Measurements from ENCODE around the gene MAB21L1.

DNA sequence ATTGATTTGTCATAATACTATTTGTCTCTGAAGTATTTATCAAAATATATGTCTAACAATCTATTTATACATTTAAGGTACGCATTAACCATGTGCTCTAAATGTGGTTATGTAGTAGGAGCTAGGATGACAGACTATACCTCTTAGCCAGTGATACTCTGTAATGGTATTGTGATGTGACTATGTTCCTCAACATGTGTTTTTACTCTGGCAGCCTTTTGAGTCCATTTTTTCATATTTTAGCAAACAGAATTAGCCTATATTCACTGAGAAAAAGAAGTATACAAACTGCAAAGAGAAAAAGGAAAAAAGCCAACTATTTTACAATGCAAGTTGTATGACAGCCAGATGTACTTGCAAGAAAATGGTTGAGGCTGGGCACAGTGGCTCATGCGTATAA, 26.7 kb downstream of the MAB21L1 start:
- TF ChIP-seq ZNF157 (tag by site-specific recombination; IDR thresholded peaks at IDR 0.05) (no peak), ZNF174 (tag by site-specific recombination; IDR thresholded peaks at IDR 0.05) (no peak), ZBTB7A (tag by site-specific recombination; IDR thresholded peaks at IDR 0.05; ENCODE audit: low read depth) (no peak)
- TF ChIP-seq, protein P1, sequence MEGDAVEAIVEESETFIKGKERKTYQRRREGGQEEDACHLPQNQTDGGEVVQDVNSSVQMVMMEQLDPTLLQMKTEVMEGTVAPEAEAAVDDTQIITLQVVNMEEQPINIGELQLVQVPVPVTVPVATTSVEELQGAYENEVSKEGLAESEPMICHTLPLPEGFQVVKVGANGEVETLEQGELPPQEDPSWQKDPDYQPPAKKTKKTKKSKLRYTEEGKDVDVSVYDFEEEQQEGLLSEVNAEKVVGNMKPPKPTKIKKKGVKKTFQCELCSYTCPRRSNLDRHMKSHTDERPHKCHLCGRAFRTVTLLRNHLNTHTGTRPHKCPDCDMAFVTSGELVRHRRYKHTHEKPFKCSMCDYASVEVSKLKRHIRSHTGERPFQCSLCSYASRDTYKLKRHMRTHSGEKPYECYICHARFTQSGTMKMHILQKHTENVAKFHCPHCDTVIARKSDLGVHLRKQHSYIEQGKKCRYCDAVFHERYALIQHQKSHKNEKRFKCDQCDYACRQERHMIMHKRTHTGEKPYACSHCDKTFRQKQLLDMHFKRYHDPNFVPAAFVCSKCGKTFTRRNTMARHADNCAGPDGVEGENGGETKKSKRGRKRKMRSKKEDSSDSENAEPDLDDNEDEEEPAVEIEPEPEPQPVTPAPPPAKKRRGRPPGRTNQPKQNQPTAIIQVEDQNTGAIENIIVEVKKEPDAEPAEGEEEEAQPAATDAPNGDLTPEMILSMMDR (tag by site-specific recombination; IDR thresholded peaks at IDR 0.05), result no peak
- TF ChIP-seq, protein P2, sequence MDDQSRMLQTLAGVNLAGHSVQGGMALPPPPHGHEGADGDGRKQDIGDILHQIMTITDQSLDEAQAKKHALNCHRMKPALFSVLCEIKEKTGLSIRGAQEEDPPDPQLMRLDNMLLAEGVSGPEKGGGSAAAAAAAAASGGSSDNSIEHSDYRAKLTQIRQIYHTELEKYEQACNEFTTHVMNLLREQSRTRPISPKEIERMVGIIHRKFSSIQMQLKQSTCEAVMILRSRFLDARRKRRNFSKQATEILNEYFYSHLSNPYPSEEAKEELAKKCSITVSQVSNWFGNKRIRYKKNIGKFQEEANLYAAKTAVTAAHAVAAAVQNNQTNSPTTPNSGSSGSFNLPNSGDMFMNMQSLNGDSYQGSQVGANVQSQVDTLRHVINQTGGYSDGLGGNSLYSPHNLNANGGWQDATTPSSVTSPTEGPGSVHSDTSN (CRISPR knock-in tag; IDR thresholded peaks at IDR 0.05), result no peak
- TF ChIP-seq, protein P3, sequence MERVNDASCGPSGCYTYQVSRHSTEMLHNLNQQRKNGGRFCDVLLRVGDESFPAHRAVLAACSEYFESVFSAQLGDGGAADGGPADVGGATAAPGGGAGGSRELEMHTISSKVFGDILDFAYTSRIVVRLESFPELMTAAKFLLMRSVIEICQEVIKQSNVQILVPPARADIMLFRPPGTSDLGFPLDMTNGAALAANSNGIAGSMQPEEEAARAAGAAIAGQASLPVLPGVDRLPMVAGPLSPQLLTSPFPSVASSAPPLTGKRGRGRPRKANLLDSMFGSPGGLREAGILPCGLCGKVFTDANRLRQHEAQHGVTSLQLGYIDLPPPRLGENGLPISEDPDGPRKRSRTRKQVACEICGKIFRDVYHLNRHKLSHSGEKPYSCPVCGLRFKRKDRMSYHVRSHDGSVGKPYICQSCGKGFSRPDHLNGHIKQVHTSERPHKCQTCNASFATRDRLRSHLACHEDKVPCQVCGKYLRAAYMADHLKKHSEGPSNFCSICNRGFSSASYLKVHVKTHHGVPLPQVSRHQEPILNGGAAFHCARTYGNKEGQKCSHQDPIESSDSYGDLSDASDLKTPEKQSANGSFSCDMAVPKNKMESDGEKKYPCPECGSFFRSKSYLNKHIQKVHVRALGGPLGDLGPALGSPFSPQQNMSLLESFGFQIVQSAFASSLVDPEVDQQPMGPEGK (tag by site-specific recombination; IDR thresholded peaks at IDR 0.05), result no peak

Measured in HEK293 (cell line).